ENCODE results near the gene MZB1.

DNA sequence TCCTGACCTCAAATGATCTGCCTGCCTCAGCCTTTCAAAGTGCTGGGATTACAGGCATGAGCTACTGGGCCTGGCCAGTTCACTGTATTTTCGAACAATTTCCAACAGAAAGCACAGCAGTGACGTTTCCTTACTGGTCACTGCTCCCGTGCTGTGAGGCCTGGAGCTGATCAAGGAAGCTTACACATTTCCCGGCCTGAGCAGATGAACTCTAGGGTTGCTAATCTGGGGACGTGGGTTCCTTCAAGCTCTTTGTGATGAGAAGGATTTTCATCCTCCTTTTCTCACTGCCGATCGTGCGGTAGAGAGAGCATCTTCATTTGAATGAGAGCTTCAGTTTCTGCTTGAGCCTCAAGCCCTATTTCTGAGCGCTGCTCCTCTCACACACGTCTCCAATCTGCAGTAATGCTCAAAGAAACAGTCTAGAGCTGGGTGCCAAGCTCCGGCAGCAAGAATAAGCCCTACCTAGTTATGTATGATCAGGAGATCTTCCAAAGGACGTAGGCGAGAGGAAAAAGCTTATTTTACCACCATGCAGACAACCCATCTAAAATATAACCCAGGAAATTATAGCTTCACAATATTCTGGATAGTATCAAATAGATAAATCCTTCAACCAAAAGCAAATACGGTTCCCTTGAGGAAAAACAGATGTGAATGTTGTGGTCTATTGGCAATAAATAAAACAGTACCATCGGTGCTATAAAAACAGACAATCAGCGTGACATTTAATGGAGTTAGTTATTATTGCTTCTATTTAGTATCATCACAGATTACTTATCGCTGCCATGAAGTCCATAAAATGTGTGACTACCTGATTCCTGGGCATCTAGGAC lies 21.5 kb upstream of the MZB1 start:
- TF ChIP-seq CTCF (IDR thresholded peaks at IDR 0.05) (no peak), POLR2A (IDR thresholded peaks at IDR 0.05) (no peak)

Data from thyroid gland (tissue), 4 donors.